Measurements from ENCODE around the gene EYA2. TPM values are rescaled to one million over a fixed set of nuclear protein-coding genes. Genes with fewer than 3 reads are reported as not detected.

Gene EYA2
- total and polyA plus RNA-seq, 4 donors: 1.6 to 4.4 (median 2.1) TPM

GRCh38 chr20:47090835-47091234 lies 196.2 kb downstream of the EYA2 start:
- no peaks in the 10 kb centered on the region for H3K27me3 ChIP-seq (ENCODE audit: control insufficient read depth in 3 of 3, insufficient read depth in 3 of 3, low read length in 2 of 3)
- peaks cover 0 to 2% (median 0%) of the 10 kb centered on the region in 5 donors for H3K4me1 ChIP-seq (ENCODE audit: control insufficient read depth in 5 of 5, insufficient read depth in 5 of 5, low read length in 5 of 5)
- 83 to 92% methylated on average over 5 of the region's 5 CpGs for WGBS, 2 donors
- peaks cover 0 to 4% (median 1%) of the 10 kb centered on the region in 4 donors for H3K9me3 ChIP-seq (ENCODE audit: control insufficient read depth in 4 of 4, insufficient read depth in 3 of 4, low read length in 3 of 4)
- H3K4me3 ChIP-seq: no peak overlapping the region
- DNase-seq: no peak
- H3K36me3 ChIP-seq (ENCODE audit: control insufficient read depth in 4 of 4, insufficient read depth in 4 of 4, low read length in 4 of 4): no peaks in the 10 kb centered on the region
- ATAC-seq (ENCODE audit: insufficient read depth, low FRiP score): no peak
- no peak overlapping the region for H3K9ac ChIP-seq (ENCODE audit: insufficient read depth in 1 of 2, low read length in 2 of 2)
- no peak overlapping the region for H3K27ac ChIP-seq (ENCODE audit: low read depth in 1 of 2, low read length in 1 of 2)
- TF ChIP-seq, protein P1, sequence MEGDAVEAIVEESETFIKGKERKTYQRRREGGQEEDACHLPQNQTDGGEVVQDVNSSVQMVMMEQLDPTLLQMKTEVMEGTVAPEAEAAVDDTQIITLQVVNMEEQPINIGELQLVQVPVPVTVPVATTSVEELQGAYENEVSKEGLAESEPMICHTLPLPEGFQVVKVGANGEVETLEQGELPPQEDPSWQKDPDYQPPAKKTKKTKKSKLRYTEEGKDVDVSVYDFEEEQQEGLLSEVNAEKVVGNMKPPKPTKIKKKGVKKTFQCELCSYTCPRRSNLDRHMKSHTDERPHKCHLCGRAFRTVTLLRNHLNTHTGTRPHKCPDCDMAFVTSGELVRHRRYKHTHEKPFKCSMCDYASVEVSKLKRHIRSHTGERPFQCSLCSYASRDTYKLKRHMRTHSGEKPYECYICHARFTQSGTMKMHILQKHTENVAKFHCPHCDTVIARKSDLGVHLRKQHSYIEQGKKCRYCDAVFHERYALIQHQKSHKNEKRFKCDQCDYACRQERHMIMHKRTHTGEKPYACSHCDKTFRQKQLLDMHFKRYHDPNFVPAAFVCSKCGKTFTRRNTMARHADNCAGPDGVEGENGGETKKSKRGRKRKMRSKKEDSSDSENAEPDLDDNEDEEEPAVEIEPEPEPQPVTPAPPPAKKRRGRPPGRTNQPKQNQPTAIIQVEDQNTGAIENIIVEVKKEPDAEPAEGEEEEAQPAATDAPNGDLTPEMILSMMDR (IDR thresholded peaks at IDR 0.05; ENCODE audit: control extremely low read depth, extremely low read depth): no peak

DNA sequence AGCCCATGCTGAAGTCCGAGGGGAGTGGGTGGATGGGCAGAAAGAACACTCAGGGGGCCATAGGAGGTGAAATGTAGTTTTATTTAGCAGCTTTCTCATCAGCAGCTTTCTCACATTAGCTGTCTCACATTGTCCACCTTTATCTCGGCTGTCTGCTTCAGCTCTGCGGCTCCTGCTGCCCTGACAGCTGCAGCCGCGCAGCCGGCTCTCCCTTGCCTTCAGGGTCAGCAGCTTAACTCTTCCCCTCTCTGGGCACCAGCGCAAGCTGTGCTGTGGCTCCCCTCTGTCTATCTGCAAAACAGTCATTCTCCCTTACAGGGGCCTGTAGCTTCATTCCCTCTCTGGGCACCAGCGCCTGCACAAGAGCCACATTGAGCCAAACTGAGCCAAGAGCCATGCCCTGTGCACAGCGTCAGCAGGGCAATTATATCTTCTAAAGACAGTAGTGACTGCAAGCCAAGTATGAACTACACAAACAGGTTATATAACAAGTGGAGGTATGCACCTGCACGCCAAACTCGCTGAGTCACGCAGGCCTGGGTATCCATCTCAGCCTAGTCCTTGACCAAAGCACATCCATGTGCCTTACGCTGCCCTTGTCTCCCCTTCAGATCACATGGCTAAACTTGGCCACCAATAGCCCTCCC lies 198.8 kb downstream of the EYA2 start:
- Histone ChIP-seq H3K27ac (ENCODE audit: low read depth in 1 of 2, low read length in 1 of 2) (no peak overlapping the region), H3K4me1 (ENCODE audit: control insufficient read depth in 5 of 5, insufficient read depth in 5 of 5, low read length in 5 of 5) (peaks cover 0 to 8% (median 0%) of the 10 kb centered on the region in 5 donors), H3K9me3 (ENCODE audit: control insufficient read depth in 4 of 4, insufficient read depth in 3 of 4, low read length in 3 of 4) (peaks cover 0 to 7% (median 2%) of the 10 kb centered on the region in 4 donors), H3K4me3 (no peak overlapping the region), H3K27me3 (ENCODE audit: control insufficient read depth in 3 of 3, insufficient read depth in 3 of 3, low read length in 2 of 3) (no peaks in the 10 kb centered on the region), H3K36me3 (ENCODE audit: control insufficient read depth in 4 of 4, insufficient read depth in 4 of 4, low read length in 4 of 4) (no peaks in the 10 kb centered on the region), H3K9ac (ENCODE audit: insufficient read depth in 1 of 2, low read length in 2 of 2) (no peak overlapping the region)
- 83 to 85% methylated on average over 13 of the region's 13 CpGs for WGBS, 2 donors
- TF ChIP-seq, protein P1 (IDR thresholded peaks at IDR 0.05; ENCODE audit: control extremely low read depth, extremely low read depth): no peak
- DNase-seq: no peak
- no peak for ATAC-seq (ENCODE audit: insufficient read depth, low FRiP score)

GRCh38 chr20:47095690-47096089 lies 201.0 kb downstream of the EYA2 start:
- no peak for ATAC-seq (ENCODE audit: insufficient read depth, low FRiP score)
- Histone ChIP-seq H3K9ac (ENCODE audit: insufficient read depth in 1 of 2, low read length in 2 of 2) (no peak overlapping the region), H3K4me3 (no peak overlapping the region), H3K4me1 (ENCODE audit: control insufficient read depth in 5 of 5, insufficient read depth in 5 of 5, low read length in 5 of 5) (peaks cover 0 to 8% (median 3%) of the 10 kb centered on the region in 5 donors), H3K36me3 (ENCODE audit: control insufficient read depth in 4 of 4, insufficient read depth in 4 of 4, low read length in 4 of 4) (no peaks in the 10 kb centered on the region), H3K27me3 (ENCODE audit: control insufficient read depth in 3 of 3, insufficient read depth in 3 of 3, low read length in 2 of 3) (no peaks in the 10 kb centered on the region), H3K9me3 (ENCODE audit: control insufficient read depth in 4 of 4, insufficient read depth in 3 of 4, low read length in 3 of 4) (peaks cover 0 to 8% (median 2%) of the 10 kb centered on the region in 4 donors), H3K27ac (ENCODE audit: low read depth in 1 of 2, low read length in 1 of 2) (no peak overlapping the region)
- no peak for DNase-seq
- TF ChIP-seq, protein P1 (IDR thresholded peaks at IDR 0.05; ENCODE audit: control extremely low read depth, extremely low read depth): no peak
- WGBS, 2 donors: 66 to 72% methylated on average over 1 of the region's 1 CpG
